ENCODE results near the gene DNMT3B.
"Not testable (repeated sequence)": the region's sequence is repeated elsewhere in the genome, so short reads cannot be mapped to it uniquely, and the experiment has no call there.

The DNMT3B gene

GRCh38 chr20:32763202-32764004 lies 1.2 kb downstream of the DNMT3B start:
- peak; percentile 10 for DNase-seq

DNA sequence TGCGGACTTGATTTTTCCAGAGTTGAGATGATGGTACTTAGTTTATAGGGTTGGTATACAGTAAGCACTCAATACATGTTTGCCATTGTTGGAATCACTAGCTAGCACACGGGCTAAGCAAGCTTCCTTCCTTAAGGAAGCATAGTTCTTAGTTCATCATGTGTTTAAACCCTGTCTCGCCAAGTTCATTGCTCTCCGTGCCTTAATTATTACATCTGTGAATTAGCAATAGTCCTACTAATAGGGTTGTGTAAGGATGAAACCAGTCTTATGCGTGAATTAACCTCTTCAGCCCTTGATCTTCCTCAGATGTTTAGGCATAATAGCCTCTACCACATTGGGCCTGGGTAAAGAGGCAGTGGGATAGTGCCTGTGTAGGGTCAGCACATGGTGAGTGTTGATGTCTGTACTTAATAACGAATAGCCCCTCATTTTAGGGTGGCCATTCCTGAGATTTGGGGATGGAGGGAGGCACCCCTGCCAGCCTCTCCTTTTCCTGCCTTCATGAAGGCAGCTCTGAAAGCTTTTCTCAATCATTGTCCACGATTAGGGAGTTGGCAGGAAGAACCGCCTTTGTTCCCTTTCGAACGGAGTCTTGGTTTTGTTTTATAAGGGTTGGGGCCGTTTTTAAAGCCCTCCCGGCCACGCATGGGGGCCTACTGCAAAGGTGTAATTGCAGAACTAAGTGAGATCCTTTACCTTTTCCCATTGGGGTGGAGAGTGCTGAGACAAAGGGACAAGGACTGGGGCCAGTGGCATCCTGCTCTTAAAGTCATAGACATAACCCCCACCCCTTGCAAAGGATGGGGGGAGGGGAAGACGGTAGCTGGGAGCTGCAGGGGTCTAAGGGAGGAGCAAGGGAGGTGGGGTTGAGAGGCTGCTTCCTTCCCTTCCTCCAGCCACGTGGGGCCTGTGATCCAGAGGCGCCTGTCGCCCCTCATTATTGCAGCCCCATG lies 2.1 kb downstream of the DNMT3B start:
- no peak for DNase-seq

DNA sequence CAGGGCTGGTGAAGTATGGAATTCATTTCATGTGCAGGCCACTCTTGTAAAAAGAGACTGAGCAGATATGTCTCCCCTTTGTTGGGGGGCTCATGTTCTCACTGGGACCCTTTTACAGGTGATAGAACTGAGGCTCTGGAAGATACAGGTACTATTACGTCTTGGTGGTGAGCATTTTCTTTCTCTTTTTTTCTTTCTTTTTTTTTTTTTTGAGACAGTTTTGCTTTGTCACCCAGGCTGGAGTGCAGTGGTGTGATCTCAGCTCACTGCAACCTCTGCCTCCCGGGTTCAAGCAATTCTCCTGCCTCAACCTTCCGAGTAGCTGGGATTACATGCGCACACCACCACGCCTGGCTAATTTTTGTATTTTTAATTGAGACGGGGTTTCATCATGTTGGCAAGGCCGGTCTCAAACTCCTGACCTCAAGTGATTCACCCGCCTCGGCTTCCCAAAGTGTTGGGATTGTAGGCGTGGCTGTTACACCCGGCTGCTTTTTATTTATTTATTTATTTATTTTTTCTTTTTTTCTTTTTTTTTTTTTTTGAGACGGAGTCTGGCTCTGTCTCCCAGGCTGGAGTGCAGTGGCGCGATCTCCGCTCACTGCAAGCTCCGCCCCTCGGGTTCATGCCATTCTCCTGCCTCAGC lies 3.2 kb downstream of the DNMT3B start:
- not testable (repeated sequence) for DNase-seq

DNA sequence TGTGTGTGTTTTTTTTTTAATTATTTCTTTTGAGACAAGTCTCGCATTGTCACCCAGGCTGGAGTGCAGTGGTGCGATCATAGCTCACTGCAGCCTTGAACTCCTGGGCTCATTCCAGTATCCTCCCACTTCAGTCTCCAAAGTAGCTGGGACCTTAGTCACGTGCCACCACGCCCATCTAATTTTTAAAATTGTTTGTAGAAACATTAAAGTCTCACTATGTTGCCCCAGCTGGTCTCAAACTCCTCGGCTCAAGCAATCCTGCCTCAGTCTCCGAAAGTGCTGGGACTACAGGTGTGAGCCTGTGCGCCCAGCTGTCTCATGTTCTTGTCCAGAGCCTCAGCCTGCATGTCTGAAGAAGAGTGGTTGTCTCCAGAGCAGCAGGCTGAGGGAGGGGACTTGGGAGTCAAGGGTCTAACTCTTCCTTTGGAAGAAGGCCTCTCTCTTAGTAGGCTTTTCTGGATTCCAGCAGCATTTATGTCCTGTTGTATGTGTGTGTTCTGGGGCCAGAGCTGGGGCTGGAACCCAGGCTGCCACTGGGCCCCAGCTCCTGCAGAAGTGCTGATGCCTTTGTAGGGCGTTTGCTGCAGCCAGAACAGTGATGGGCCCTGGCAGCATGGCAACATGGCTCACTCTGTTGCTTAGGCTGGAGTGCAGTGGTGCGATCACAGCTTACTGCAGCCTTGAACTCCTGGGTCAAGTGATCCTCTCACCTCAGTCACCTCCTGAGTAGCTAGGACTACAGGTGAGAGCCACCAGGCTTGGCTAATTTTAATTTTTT lies 5.4 kb downstream of the DNMT3B start:
- DNase-seq, result no peak

GRCh38 chr20:32772046-32772445 lies 9.9 kb downstream of the DNMT3B start:
- no peak for DNase-seq

- DNase-seq, result no peak
Measured at GRCh38 chr20:32773223-32773622, 11.0 kb downstream of the DNMT3B start.

DNA sequence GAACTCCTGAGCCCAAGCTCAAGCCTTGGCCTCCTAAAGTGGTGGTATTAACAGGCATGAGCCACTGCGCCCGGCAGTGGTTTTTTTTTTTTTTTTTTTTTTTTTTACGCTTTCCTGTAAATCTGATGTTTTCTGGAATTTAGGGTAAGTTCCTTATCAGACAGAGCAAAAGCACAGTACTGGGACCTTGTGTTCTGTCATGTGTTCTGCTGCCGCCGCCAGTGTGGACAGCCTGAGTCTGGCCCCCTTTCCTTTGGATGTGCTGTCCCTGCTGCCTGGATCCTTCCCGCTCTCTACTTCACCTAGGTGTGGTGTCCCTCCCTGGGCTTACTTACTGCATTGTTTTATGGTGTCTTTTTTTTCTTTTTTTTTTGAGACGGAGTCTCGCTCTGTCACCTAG lies 11.7 kb downstream of the DNMT3B start:
- no peak for DNase-seq

GRCh38 chr20:32775336-32775991 lies 13.3 kb downstream of the DNMT3B start:
- DNase-seq, result no peak

DNA sequence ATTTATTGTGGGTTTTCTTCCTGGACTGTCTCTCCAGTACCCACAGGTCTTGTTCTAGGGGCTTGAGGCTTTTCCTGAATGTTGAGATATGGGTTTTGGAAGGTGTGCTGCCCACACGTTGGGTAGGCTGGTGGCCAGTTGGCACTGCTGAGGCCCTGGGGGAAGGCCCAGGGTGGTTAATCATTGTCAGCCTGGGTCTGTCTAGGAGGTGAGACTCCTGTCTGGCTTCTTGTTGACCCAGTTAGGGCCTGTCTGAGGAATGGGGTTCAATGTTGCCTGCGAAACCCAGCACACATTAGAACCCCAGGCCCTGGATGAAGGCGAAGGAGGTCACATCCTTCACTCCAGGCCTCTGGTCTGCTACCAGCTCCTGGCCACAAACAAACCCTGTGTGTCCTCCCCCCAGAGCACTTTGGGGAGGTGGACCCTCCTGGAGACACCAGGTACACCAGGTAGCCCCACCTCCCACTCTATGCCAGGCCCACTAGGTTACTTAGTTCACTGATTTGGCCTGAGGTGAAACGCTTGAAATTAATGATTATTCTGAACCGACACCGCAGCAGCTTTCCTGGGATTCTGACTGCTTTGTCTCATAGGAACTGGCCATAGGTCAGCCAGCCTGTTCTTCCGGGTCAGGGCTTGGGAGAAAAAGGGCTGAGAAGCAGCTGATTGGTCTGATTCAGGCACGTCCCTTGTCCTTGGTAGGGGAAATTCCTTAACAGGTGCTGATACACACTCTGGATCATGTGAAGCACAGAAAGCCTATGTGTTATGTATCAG lies 15.2 kb downstream of the DNMT3B start:
- DNase-seq, result no peak

DNA sequence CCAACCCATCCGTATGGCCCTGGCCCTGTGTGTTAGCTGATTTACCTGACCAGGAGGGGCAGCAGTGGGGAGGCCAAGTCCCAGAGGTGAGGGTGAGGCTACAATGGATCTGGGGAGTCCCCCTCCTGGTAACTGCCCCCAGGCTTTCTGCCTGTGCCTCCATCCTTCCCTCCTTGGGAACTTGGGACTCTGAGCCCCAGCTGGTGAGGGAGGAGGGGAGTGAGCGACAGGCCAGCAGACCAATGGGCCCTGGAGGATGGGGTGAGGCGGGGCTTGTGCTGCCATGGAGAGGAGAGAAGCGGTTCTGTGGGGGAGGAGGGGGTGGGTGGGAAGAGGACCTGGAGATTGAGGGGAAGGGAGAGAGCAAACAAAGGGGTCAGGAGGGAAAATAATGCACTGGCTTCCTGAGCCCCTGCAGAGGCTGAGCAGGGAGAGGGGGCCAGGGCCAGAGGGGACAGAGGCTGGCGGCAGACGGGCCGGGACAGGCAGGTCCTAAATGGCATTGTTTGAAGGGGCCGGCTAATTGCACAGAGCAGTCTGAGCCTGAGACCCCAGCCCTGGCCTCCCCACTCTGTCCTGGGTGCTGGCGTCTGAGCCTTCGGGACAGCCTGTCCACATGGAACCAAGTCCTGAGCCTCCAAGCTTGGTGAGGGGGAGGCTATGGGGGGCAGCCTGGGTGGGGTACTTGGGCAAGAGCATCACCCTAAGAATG lies 17.5 kb downstream of the DNMT3B start:
- no peak for DNase-seq

DNA sequence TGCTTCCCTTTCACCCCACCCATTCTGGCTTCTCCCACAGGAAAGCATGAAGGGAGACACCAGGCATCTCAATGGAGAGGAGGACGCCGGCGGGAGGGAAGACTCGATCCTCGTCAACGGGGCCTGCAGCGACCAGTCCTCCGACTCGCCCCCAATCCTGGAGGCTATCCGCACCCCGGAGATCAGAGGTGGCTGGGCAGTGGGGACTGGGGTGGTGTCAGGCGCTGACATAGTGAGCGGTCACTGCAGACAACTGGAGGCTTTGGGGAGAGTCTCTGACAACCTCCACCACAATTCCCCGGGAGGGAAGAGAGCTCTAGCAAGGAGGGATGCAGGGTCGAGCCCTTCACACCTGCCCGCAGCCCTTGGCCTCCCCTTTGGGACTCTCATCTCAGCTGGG lies 18.1 kb downstream of the DNMT3B start:
- no peak for DNase-seq

GRCh38 chr20:32780749-32781655 lies 18.8 kb downstream of the DNMT3B start:
- DNase-seq, result no peak

- DNase-seq, result no peak
Measured at GRCh38 chr20:32784369-32785080, 22.3 kb downstream of the DNMT3B start.

GRCh38 chr20:32786059-32786760 lies 24.0 kb downstream of the DNMT3B start:
- DNase-seq, result no peak

DNA sequence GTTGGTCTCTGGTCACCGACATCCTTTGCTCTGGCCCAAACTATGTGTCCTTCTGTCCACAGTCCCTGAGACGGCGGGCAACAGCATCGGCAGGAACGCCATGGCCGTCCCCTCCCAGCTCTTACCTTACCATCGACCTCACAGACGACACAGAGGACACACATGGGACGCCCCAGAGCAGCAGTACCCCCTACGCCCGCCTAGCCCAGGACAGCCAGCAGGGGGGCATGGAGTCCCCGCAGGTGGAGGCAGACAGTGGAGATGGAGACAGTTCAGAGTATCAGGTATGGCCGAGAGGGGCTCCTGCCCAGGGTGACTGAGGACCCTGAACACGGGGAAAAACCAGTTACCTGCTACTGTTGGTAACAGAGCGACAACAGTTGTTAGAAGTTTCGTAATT lies 25.0 kb downstream of the DNMT3B start:
- no peak for DNase-seq

DNA sequence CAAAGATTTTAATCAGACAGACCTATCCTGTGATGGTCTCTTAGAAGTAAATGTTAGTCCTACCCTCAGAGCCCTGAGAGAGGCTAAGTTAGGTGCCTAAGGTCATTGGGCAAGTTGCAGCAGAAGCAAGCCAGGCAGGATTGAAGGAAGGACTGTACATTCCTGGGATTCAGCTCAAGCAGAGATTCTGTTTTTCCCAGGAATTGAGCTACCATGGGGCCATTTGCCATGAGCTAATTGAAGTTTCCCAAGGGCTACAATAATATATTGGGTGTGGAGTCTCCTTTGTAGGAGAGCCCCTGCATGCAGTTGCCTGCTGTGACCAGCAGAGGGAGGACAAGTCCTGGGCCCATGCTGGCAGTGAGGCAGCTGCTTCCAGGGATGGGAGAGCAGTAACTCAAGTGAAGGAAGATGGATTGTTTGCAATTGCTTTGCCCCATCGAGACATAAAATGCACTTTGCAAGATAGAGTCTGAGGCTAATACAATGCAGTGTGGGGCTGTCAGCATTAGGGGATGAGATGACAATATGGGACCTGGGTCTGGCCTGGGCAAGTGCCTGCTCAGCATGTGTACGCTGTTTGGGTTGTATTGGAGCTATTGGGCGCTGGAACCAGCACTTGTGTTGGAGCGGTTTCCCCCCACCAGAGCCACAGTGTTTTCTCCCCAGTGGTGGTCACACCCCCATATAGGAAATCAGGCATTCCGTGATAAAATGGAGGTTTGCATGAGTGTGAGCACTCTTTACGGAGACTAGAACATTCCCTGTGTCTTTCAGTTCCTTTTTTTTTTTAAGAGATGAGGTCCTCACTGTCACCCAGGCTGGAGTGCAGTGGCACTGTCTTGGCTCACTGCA lies 27.9 kb downstream of the DNMT3B start:
- peak; percentile 69 for DNase-seq

DNA sequence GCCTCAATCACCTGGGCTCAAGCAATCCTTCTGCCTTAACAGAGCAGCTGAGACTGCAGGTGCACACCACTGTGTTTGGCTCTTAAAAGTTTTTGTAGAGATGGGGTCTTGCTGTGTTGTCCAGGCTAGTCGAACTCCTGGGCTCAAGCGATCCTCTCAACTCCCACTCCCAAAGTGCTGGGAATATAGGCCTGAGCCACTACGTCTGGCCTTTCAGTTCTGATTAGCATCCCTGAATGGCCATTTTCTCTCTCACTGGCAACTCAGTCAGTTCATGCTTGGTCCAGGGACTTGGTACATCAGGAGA lies 28.5 kb downstream of the DNMT3B start:
- DNase-seq, result no peak

Data from activated gamma-delta T cell treated with Interleukin-2 at 50 U/mL for 16 hours (primary cell).